Fibroblast of lung (primary cell): ENCODE data around the gene RRM1. TPM values are rescaled to one million over a fixed set of nuclear protein-coding genes. Genes with fewer than 3 reads are reported as not detected.

ENCODE experiments used
- DNase-seq, 2 donors: peaks; one replicate each; pipeline versions ENCODE4 v3.0.0 to v3.0.0-alpha.2; 2010; ENCODE audit warnings: low read depth in 2 of 2
- H2AFZ ChIP-seq: 2 replicates; pipeline ENCODE4 v1.5.1; 2012; ENCODE audit warnings: low read length, control low read depth, inconsistent platforms
- H3K27ac ChIP-seq: 2 replicates; pipeline ENCODE4 v1.5.1; 2011; ENCODE audit warnings: low read length, control low read depth; ENCODE audit not compliant: insufficient read depth
- H3K27me3 ChIP-seq: 2 replicates; pipeline ENCODE4 v1.5.1; 2011; ENCODE audit warnings: mild to moderate bottlenecking, low read length; ENCODE audit not compliant: control insufficient read depth, insufficient read depth
- H3K36me3 ChIP-seq: 2 replicates; pipeline ENCODE4 v1.5.1; 2011; ENCODE audit warnings: low read length; ENCODE audit not compliant: control insufficient read depth, insufficient read depth
- H3K4me1 ChIP-seq: 2 replicates; pipeline ENCODE4 v1.5.1; 2011; ENCODE audit warnings: low read length; ENCODE audit not compliant: control insufficient read depth, insufficient read depth; ENCODE audit errors: extremely low read depth
- H3K4me2 ChIP-seq: 2 replicates; pipeline ENCODE4 v1.5.1; 2011; ENCODE audit warnings: low read length, control low read depth; ENCODE audit not compliant: insufficient read depth; ENCODE audit errors: extremely low read depth
- H3K4me3 ChIP-seq, 4 experiments: fragments of 200-600 bp in 1 of 4; sonication (generic) in 1 of 4; replicated peaks in 1 of 4; 2 replicates each; pipeline ENCODE4 v1.5.1; 2011 to 2016; ENCODE audit warnings: low read length in 4 of 4, low read depth in 3 of 4, mild to moderate bottlenecking in 3 of 4, control low read depth in 2 of 4, inconsistent platforms in 1 of 4, mixed read lengths in 1 of 4; ENCODE audit not compliant: insufficient read depth in 1 of 4; ENCODE audit errors: control extremely low read depth in 1 of 4
- H3K79me2 ChIP-seq: 2 replicates; pipeline ENCODE4 v1.5.1; 2012; ENCODE audit warnings: mild to moderate bottlenecking, low read length, inconsistent platforms; ENCODE audit not compliant: control insufficient read depth, insufficient read depth
- H3K9ac ChIP-seq: 2 replicates; pipeline ENCODE4 v1.5.1; 2011; ENCODE audit warnings: mild to moderate bottlenecking, low read length, control low read depth; ENCODE audit not compliant: insufficient read depth
- H3K9me3 ChIP-seq: 2 replicates; pipeline ENCODE4 v1.5.1; 2012; ENCODE audit warnings: low read depth, low read length; ENCODE audit not compliant: control insufficient read depth, insufficient read depth
- H4K20me1 ChIP-seq: 2 replicates; pipeline ENCODE4 v1.5.1; 2011; ENCODE audit warnings: low read length; ENCODE audit not compliant: control insufficient read depth, insufficient read depth; ENCODE audit errors: extremely low read depth
- EZH2 ChIP-seq: IDR thresholded peaks from 2 replicates; pipeline ENCODE4 v1.5.1; 2012; ENCODE audit warnings: low read length, control low read depth, mild to moderate bottlenecking; ENCODE audit errors: missing control alignments
- polyA plus RNA-seq, 2 donors: library from polyadenylated mRNA; depleted of rRNA in 1 of 2; stranded (reverse) in 1 of 2; unstranded in 1 of 2; fragments of >200 nt; gene quantifications; 2 replicates each; pipeline ENCODE4 v1.2.1, GENCODE V29; 2011 to 2012; ENCODE audit warnings: missing spikeins in 1 of 2
- total RNA-seq: library from RNA; depleted of rRNA; stranded (reverse); fragments of >200 nt; gene quantifications from 2 replicates; pipeline ENCODE4 v1.2.1, GENCODE V29; 2014
- TF ChIP-seq, protein P1 (sequence below), 2 donors: IDR thresholded peaks in 1 of 2; conservative IDR thresholded peaks in 1 of 2; 1 replicate in 1 of 2; 2 replicates in 1 of 2; pipeline ENCODE4 v1.5.1; 2011 to 2012; ENCODE audit warnings: low read length in 2 of 2, control low read depth in 1 of 2, inconsistent platforms in 1 of 2, low read depth in 1 of 2, mild to moderate bottlenecking in 1 of 2

Gene RRM1
- total and polyA plus RNA-seq, 2 donors (not counting 1 experiment from before 2014, with no cell fraction given), result 57.5 to 85.0 TPM

DNA sequence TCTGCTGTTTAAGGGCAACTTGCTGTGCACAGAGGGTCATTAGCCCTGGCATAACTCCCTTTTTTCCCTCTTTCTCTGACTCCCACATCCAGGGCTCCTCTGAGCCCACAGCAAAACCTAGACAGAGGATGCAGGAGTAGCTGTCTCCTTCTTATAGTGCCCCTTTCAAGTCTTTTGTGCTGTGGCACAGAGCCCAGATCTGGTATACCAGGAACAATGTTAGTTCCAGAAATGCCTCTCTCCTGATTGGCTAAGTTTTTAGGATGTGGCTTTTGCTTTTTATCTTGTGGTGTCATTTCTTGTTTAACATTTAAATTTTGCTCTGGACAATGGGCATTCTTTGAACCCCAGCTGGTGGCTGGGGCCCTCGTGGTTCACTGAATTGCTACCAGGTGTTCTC is 25.6 kb upstream of the RRM1 start:
- Histone ChIP-seq H3K79me2 (no peaks in the 10 kb centered on the region), H3K4me1 (no peaks in the 10 kb centered on the region), H3K4me2 (no peak overlapping the region), H3K4me3 (no peak overlapping the region), H3K36me3 (no peaks in the 10 kb centered on the region), H3K27ac (no peak overlapping the region), H2AFZ (no peak overlapping the region), H3K27me3 (no peaks in the 10 kb centered on the region), H4K20me1 (no peaks in the 10 kb centered on the region), H3K9me3 (no peaks in the 10 kb centered on the region), H3K9ac (no peak overlapping the region)
- no peak for TF ChIP-seq EZH2
- TF ChIP-seq, protein P1, sequence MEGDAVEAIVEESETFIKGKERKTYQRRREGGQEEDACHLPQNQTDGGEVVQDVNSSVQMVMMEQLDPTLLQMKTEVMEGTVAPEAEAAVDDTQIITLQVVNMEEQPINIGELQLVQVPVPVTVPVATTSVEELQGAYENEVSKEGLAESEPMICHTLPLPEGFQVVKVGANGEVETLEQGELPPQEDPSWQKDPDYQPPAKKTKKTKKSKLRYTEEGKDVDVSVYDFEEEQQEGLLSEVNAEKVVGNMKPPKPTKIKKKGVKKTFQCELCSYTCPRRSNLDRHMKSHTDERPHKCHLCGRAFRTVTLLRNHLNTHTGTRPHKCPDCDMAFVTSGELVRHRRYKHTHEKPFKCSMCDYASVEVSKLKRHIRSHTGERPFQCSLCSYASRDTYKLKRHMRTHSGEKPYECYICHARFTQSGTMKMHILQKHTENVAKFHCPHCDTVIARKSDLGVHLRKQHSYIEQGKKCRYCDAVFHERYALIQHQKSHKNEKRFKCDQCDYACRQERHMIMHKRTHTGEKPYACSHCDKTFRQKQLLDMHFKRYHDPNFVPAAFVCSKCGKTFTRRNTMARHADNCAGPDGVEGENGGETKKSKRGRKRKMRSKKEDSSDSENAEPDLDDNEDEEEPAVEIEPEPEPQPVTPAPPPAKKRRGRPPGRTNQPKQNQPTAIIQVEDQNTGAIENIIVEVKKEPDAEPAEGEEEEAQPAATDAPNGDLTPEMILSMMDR (conservative IDR thresholded peaks at IDR 0.05 in 1 of 2, IDR thresholded peaks at IDR 0.05 in 1 of 2; ENCODE audit: low read depth in 1 of 2, low read length in 2 of 2), result no peak
- peak in 1 of 2 donors; percentile 34 for DNase-seq

DNA sequence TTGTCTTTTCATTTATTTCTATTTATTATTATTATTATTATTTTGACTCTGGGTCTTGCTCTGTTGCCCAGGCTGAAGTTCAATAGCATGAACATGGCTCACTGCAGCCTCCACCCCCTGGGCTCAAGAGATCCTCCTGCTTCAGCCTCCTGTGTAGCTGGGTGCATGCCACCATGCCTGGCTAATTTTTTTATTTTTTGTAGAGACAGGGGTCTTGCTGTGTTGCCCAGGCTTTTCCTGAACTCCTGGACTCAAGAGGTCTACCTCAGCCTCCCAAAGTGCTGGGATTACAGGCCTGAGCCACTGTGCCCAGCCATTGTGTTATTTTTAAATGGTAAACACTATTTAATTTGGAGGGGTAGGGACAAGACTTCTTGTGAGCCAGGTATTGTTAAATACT is 23.3 kb upstream of the RRM1 start:
- no peaks in the 10 kb centered on the region for H3K4me1 ChIP-seq
- no peak for DNase-seq
- TF ChIP-seq, protein P1 (conservative IDR thresholded peaks at IDR 0.05 in 1 of 2, IDR thresholded peaks at IDR 0.05 in 1 of 2; ENCODE audit: low read depth in 1 of 2, low read length in 2 of 2), result no peak
- TF ChIP-seq EZH2, result no peak

DNA sequence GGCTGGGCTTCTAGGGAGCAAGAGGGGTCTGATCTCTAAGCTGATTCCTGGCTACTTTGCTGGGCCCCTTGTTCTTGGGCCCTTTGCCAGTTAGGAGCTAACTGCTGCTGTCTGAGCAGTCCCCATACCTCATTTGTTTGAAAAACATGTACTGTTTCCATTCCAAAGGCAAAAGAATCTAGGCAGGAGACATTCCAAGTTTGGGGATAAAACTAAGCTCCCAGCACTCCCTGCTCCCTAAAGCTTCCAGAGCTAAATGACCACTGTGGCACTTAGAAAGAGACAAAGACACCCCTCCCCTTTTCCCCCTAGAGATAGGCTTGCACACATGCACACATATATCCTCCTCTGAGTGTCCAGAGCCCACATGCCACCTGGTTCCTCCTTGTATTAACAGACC is 22.7 kb upstream of the RRM1 start:
- H2AFZ ChIP-seq, result no peak overlapping the region
- H3K79me2 ChIP-seq, result no peaks in the 10 kb centered on the region
- TF ChIP-seq, protein P1 (conservative IDR thresholded peaks at IDR 0.05 in 1 of 2, IDR thresholded peaks at IDR 0.05 in 1 of 2; ENCODE audit: low read depth in 1 of 2, low read length in 2 of 2), result no peak
- TF ChIP-seq EZH2, result no peak
- no peak overlapping the region for H3K27ac ChIP-seq
- no peaks in the 10 kb centered on the region for H3K36me3 ChIP-seq
- H4K20me1 ChIP-seq, result no peaks in the 10 kb centered on the region
- H3K4me2 ChIP-seq, result no peak overlapping the region
- DNase-seq, result peak in 1 of 2 donors; percentile 15
- no peaks in the 10 kb centered on the region for H3K4me1 ChIP-seq
- H3K27me3 ChIP-seq, result no peaks in the 10 kb centered on the region
- H3K9ac ChIP-seq, result no peak overlapping the region
- H3K9me3 ChIP-seq, result no peaks in the 10 kb centered on the region
- no peak overlapping the region for H3K4me3 ChIP-seq

More for the DNA sequence above, 23.3 kb upstream of the RRM1 start:
- H3K79me2 ChIP-seq, result no peaks in the 10 kb centered on the region
- H3K27me3 ChIP-seq, result no peaks in the 10 kb centered on the region
- no peak overlapping the region for H3K9ac ChIP-seq
- H3K4me3 ChIP-seq, result no peak overlapping the region
- no peaks in the 10 kb centered on the region for H3K9me3 ChIP-seq
- H3K36me3 ChIP-seq, result no peaks in the 10 kb centered on the region
- H3K27ac ChIP-seq, result no peak overlapping the region
- H4K20me1 ChIP-seq, result no peaks in the 10 kb centered on the region
- no peak overlapping the region for H3K4me2 ChIP-seq
- no peak overlapping the region for H2AFZ ChIP-seq
